ENCODE measurements around the gene PPP6R3. TPM values are rescaled to one million over a fixed set of nuclear protein-coding genes. Genes with fewer than 3 reads are reported as not detected.

The PPP6R3 gene
- total and polyA plus RNA-seq, 12 donors = 40.2 to 180 (median 89.0) TPM

DNA sequence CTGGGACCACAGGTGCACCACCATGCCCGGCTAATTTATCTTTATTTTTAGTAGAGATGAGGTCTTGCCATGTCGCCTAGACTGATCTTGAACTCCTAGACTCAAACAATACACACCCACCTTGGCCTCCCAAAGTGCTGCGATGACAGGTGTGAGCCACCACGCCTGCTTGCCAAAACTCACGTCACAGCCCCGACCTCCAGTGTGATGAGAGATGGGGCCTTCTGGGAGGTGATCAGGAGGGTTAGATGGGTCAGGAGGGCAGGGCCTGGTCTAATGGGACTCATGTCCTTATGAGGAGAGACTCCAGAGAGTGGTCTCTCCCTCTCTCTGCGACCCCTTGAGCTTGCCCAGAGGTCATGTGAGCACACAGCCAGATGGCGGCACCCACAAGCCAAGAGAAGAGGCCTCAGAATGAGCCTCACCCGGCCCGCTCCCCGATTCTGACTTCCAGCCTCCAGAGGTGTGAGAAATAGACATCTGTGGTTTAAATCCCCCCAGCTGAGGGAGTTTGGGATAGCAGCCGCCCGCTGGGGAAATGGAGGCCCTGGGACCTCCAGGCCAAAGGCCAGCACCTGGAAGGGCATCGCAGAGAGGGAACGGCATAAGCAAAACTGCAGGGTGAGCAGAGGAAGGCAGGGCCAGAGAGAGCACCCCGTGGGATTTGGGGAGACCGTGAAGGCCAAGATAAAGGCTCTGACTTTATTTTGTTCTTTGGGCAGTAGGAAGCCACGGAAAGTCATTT, 199.7 kb downstream of the PPP6R3 start:
- intact Hi-C loops (cut with DNase I) = no loop called here
- DNase-seq = no peak
- Histone ChIP-seq H3K4me3 (no peak overlapping the region), H3K36me3 (replicated peaks in 1 of 2) (no peaks in the 10 kb centered on the region), H3K27me3 (peaks cover 4% of the 10 kb centered on the region), H3K4me1 (replicated peaks in 1 of 2) (peaks cover 0 to 4% of the 10 kb centered on the region in 2 donors), H3K27ac (no peak overlapping the region), H3K9me3 (replicated peaks in 1 of 3) (no peaks in the 10 kb centered on the region)
- no peak for TF ChIP-seq POLR2A (IDR thresholded peaks at IDR 0.05)
- TF ChIP-seq, protein P1, sequence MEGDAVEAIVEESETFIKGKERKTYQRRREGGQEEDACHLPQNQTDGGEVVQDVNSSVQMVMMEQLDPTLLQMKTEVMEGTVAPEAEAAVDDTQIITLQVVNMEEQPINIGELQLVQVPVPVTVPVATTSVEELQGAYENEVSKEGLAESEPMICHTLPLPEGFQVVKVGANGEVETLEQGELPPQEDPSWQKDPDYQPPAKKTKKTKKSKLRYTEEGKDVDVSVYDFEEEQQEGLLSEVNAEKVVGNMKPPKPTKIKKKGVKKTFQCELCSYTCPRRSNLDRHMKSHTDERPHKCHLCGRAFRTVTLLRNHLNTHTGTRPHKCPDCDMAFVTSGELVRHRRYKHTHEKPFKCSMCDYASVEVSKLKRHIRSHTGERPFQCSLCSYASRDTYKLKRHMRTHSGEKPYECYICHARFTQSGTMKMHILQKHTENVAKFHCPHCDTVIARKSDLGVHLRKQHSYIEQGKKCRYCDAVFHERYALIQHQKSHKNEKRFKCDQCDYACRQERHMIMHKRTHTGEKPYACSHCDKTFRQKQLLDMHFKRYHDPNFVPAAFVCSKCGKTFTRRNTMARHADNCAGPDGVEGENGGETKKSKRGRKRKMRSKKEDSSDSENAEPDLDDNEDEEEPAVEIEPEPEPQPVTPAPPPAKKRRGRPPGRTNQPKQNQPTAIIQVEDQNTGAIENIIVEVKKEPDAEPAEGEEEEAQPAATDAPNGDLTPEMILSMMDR (IDR thresholded peaks at IDR 0.05) = no peak
- 90 to 97% (median 93%) methylated on average over 13 to 18 of the region's 18 CpGs for WGBS, 4 donors

DNA sequence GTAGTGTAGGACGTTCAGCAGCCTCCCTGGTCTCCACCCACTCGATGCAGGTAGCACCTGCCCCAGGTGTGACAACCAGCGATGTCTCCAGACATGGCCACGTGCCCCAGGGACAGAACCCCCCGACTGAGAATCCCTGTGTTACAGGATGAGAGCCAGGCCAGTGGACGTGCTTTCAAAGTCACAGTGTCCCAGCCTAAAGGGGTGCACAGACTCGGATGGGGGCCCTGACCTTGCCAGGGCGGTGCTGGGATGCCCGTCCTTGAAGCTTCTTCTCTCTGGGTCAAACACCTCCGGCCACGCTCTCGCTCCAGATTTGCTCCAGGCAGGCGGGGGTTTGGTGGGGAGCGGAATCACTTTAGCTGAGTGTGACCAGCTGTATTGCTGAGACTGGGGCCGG, 200.5 kb downstream of the PPP6R3 start:
- Histone ChIP-seq H3K36me3 (replicated peaks in 1 of 2) (no peaks in the 10 kb centered on the region), H3K9me3 (replicated peaks in 1 of 3) (no peaks in the 10 kb centered on the region), H3K4me3 (no peak overlapping the region), H3K4me1 (replicated peaks in 1 of 2) (peaks cover 0 to 4% of the 10 kb centered on the region in 2 donors), H3K27me3 (peaks cover 4% of the 10 kb centered on the region), H3K27ac (no peak overlapping the region)
- no peak for DNase-seq
- no peak for TF ChIP-seq POLR2A (IDR thresholded peaks at IDR 0.05)
- TF ChIP-seq, protein P1 (IDR thresholded peaks at IDR 0.05) = no peak
- WGBS, 4 donors = 70 to 96% (median 78%) methylated on average over 3 to 15 of the region's 15 CpGs
- intact Hi-C loops (cut with DNase I) = no loop called here

DNA sequence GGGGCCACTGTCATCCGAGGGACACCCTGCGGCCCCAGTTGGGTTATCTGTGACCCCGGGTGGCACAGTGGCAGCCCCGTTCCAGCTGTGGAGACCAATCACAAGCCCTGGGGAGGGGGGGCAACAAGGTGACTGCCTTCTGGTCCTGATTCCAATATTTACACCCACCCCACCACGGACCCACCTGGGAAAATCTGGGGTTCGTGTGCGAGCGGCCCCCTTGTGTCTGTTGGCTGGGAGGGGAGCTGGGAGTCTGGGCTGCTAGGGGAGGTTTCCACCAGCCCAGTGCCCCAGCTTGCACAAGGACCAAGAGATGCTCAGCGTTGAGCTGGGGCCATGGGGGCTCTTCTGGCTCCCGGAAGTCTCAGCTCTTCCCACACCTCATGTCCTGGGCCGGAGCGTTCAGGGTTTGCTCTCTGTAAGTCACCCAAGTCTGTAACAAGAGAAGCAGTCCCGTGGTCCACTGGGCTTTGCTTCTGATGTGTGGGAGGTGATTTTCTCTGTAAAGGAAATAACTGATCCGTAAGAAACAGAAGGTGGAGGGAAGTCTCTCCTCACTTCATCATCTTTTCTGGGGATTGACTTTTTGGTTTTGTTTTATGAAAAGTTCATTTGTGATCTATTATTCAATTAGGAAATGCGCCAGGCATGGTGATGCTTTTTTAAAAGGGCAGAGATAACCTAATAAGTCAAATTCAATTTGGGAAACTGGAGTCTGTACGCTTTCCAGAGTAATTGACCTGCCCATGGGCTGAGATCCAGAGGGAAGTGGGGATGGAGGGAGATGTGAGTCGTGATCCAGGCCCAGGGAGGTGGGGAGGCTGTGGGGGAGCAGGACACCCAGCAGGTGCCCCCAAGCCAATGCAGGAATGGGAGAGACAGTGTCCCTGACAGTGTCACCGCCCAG, 201.4 kb downstream of the PPP6R3 start:
- no peak overlapping the region for H3K4me3 ChIP-seq
- no peak for DNase-seq
- H3K9me3 ChIP-seq (replicated peaks in 1 of 3) = no peaks in the 10 kb centered on the region
- WGBS, 4 donors = 58 to 80% (median 72%) methylated on average over 11 to 18 of the region's 18 CpGs
- H3K36me3 ChIP-seq (replicated peaks in 1 of 2) = no peaks in the 10 kb centered on the region
- TF ChIP-seq, protein P1 (IDR thresholded peaks at IDR 0.05) = no peak
- TF ChIP-seq POLR2A (IDR thresholded peaks at IDR 0.05) = no peak
- intact Hi-C loops (cut with DNase I) = no loop called here
- H3K27ac ChIP-seq = no peak overlapping the region
- H3K4me1 ChIP-seq (replicated peaks in 1 of 2) = peaks cover 0 to 4% of the 10 kb centered on the region in 2 donors
- peaks cover 4% of the 10 kb centered on the region for H3K27me3 ChIP-seq

DNA sequence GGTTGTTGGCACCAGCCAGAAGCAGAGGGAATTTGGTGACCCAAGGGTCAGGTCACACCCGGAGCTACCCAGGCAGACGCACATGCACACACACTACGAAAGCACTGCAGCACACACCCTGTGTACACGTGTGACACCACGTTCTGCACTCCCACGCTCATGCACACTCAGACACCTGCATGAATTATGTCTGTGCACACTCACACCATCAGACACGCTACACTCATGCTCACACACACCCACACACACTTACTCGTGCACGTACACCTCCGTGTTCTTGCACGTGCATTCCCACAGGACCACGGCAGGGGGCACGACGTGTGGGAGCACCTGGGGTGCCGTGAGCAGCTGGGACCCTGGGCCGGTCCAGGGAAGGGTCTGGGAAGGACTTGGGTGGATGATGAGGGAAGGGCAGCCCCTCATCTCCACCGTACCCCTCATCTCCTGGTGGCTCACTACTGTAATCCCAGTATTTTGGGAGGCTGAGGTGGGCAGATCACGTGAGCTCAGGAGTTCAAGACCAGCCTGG, 203.0 kb downstream of the PPP6R3 start:
- no peaks in the 10 kb centered on the region for H3K36me3 ChIP-seq (replicated peaks in 1 of 2)
- no peak overlapping the region for H3K27ac ChIP-seq
- TF ChIP-seq POLR2A (IDR thresholded peaks at IDR 0.05) = no peak
- TF ChIP-seq, protein P1 (IDR thresholded peaks at IDR 0.05) = no peak
- H3K9me3 ChIP-seq (replicated peaks in 1 of 3) = no peaks in the 10 kb centered on the region
- 81 to 91% (median 89%) methylated on average over 13 to 18 of the region's 18 CpGs for WGBS, 4 donors
- intact Hi-C loops (cut with DNase I) = no loop called here
- no peak for DNase-seq
- peaks cover 0 to 4% of the 10 kb centered on the region in 2 donors for H3K4me1 ChIP-seq (replicated peaks in 1 of 2)
- H3K27me3 ChIP-seq = peaks cover 4% of the 10 kb centered on the region
- H3K4me3 ChIP-seq = no peak overlapping the region
